Ishikawa (cell line): ENCODE results near the gene FAM177A1.

Experiments
- EP300 ChIP-seq: IDR thresholded peaks from 2 replicates; pipeline ENCODE4 v1.6.1; 2012; ENCODE audit warnings: borderline replicate concordance
- RAD21 ChIP-seq: IDR thresholded peaks from 2 replicates; pipeline ENCODE4 v1.6.1; 2012; ENCODE audit warnings: low read depth
- TCF12 ChIP-seq: IDR thresholded peaks from 2 replicates; pipeline ENCODE4 v1.6.1; 2012; ENCODE audit warnings: low read depth
- ZBTB7A ChIP-seq: IDR thresholded peaks from 2 replicates; pipeline ENCODE4 v1.6.1; 2012; ENCODE audit warnings: low read depth
- TF ChIP-seq, protein P1 (sequence below): IDR thresholded peaks from 2 replicates; pipeline ENCODE4 v1.6.1; 2012
- TF ChIP-seq, protein P2 (sequence below): IDR thresholded peaks from 2 replicates; pipeline ENCODE4 v1.6.1; 2012; ENCODE audit warnings: low read depth, mild to moderate bottlenecking

DNA sequence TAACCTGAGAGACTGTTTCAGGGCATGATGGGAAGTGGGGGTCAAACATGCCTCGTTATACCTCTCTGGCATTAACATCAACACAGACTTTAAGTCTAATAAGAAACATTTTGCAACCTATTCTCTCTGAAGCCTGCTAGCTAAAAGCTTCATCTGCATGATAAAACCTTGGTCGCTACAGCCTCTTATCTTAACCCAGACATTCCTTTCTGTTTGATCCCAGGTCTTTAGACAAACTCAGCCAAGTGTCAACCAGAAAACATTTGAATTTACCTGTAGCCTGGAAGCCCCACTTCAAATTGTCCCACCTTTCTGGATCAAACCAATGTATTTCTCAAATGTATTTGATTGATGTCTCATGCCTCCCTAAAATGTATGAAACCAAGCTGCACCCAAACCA lies 66.6 kb downstream of the FAM177A1 start:
- TF ChIP-seq ZBTB7A = no peak
- no peak for TF ChIP-seq RAD21
- TF ChIP-seq, protein P1, sequence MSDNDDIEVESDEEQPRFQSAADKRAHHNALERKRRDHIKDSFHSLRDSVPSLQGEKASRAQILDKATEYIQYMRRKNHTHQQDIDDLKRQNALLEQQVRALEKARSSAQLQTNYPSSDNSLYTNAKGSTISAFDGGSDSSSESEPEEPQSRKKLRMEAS = no peak
- TF ChIP-seq EP300 = no peak
- TF ChIP-seq, protein P2, sequence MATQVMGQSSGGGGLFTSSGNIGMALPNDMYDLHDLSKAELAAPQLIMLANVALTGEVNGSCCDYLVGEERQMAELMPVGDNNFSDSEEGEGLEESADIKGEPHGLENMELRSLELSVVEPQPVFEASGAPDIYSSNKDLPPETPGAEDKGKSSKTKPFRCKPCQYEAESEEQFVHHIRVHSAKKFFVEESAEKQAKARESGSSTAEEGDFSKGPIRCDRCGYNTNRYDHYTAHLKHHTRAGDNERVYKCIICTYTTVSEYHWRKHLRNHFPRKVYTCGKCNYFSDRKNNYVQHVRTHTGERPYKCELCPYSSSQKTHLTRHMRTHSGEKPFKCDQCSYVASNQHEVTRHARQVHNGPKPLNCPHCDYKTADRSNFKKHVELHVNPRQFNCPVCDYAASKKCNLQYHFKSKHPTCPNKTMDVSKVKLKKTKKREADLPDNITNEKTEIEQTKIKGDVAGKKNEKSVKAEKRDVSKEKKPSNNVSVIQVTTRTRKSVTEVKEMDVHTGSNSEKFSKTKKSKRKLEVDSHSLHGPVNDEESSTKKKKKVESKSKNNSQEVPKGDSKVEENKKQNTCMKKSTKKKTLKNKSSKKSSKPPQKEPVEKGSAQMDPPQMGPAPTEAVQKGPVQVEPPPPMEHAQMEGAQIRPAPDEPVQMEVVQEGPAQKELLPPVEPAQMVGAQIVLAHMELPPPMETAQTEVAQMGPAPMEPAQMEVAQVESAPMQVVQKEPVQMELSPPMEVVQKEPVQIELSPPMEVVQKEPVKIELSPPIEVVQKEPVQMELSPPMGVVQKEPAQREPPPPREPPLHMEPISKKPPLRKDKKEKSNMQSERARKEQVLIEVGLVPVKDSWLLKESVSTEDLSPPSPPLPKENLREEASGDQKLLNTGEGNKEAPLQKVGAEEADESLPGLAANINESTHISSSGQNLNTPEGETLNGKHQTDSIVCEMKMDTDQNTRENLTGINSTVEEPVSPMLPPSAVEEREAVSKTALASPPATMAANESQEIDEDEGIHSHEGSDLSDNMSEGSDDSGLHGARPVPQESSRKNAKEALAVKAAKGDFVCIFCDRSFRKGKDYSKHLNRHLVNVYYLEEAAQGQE = no peak
- no peak for TF ChIP-seq TCF12
